Esophagus muscularis mucosa (tissue), 4 donors: ENCODE results near the gene SPAAR. TPM values are rescaled to one million over a fixed set of nuclear protein-coding genes. Genes with fewer than 3 reads are reported as not detected.
A peak's percentile ranks its signal among the peaks of the same experiment; 100 is the strongest.

Experiments used
- DNase-seq: peaks from one replicate; pipeline ENCODE4 v3.0.0-alpha.2; 2017; ENCODE audit errors: extremely low spot score
- H3K27ac ChIP-seq, 4 donors: fragments of 200-600 bp; sonication (generic); replicated peaks in 1 of 4; 1 replicate in 3 of 4; 2 replicates in 1 of 4; pipeline ENCODE4 v1.5.1; 2016 to 2019; ENCODE audit warnings: mild to moderate bottlenecking in 1 of 4
- H3K27me3 ChIP-seq, 4 donors: fragments of 200-600 bp; sonication (generic); one replicate each; pipeline versions ENCODE4 v1.5.1 to v1.6.0; 2016 to 2019
- H3K36me3 ChIP-seq, 4 donors: fragments of 200-600 bp; sonication (generic); one replicate each; pipeline ENCODE4 v1.5.1; 2016 to 2019
- H3K4me1 ChIP-seq, 4 donors: fragments of 200-600 bp; sonication (generic); one replicate each; pipeline ENCODE4 v1.5.1; 2016 to 2019
- H3K4me3 ChIP-seq, 4 donors: fragments of 200-600 bp; sonication (generic); 1 replicate in 2 of 4; 2 replicates in 2 of 4; pipeline ENCODE4 v1.5.1; 2016 to 2019; ENCODE audit warnings: mild to moderate bottlenecking in 4 of 4, moderate library complexity in 1 of 4
- H3K9me3 ChIP-seq, 4 donors: fragments of 200-600 bp; sonication (generic); 1 replicate in 3 of 4; 2 replicates in 1 of 4; pipeline ENCODE4 v1.5.1; 2016 to 2019
- EP300 ChIP-seq: sonication (generic); formaldehyde crosslinking; IDR thresholded peaks from one replicate; pipeline ENCODE4 v1.6.1; 2017; ENCODE audit warnings: antibody characterized with exemption
- POLR2A ChIP-seq: fragments of 450-650 bp; IDR thresholded peaks from one replicate; pipeline ENCODE4 v1.6.1; 2017; ENCODE audit warnings: antibody characterized with exemption, moderate library complexity, mild to moderate bottlenecking, low read depth
- POLR2AphosphoS5 ChIP-seq, 2 donors: sonication (generic); formaldehyde crosslinking; IDR thresholded peaks; one replicate each; pipeline ENCODE4 v1.6.1; 2017; ENCODE audit warnings: antibody characterized with exemption in 2 of 2
- WGBS: methylation state at CpG from one replicate; pipeline ENCODE4 v1.1.5; 2018; 5-methylcytosine and 5-hydroxymethylcytosine counted together
- intact Hi-C: fragments of 100-400 bp; cut with DNase I; formaldehyde crosslinking; loops from one replicate; pipeline ENCODE4 v1.15.1; 2023
- total RNA-seq, 4 donors: library from RNA; depleted of rRNA; stranded (reverse); fragments of >200 nt; gene quantifications; one replicate each; pipeline versions ENCODE4 v1.1.0 to v1.2.1, GENCODE V29; 2016
- TF ChIP-seq, protein P1 (sequence below), 3 experiments: fragments of 200-600 bp in 2 of 3; fragments of 450-650 bp in 1 of 3; sonication (generic) in 2 of 3; IDR thresholded peaks; one replicate each; pipeline ENCODE4 v1.5.1; 2017 to 2019; ENCODE audit warnings: antibody characterized with exemption in 3 of 3, mild to moderate bottlenecking in 2 of 3, moderate library complexity in 1 of 3

Gene SPAAR, protein sequence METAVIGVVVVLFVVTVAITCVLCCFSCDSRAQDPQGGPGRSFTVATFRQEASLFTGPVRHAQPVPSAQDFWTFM
- 1 to 10 TPM; 2.1 to 5.7 (median 2.8) TPM for total RNA-seq

DNA sequence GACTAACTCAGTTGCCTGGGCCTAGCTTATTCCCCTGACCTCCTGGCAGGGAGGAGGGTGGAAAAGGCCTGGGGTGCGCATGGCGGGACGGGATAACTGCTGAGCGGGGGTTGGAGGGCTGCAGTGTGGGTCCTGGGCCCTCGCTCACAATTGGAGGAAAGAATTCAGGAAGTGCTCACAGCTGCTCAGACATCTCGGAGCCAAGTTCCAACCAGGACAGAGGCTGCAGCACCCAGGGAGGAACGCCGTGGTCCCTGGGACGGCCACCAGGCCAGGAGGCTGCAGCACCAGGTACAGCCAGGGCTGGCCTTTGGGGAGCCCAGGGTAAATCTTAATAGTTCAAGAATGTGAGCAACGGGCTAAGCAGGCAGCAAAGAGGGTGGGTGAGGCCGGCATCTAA, at the start of gene SPAAR:
SPAAR (plus strand) TSS at position 217 of the 400 bp plus-strand sequence. CDS start 974 bp downstream, outside the sequence.
- no peaks in the 10 kb centered on the region for H3K27me3 ChIP-seq
- DNase-seq, result no peak
- no peaks in the 10 kb centered on the region for H3K36me3 ChIP-seq
- intact Hi-C loops, result no loop called here
- H3K27ac ChIP-seq, result peak within 1 kb of the TSS; percentile 91 to 97 (median 93)
- WGBS, result 70% methylated on average over 11 of the region's 11 CpGs
- peak within 1 kb of the TSS; percentile 43 to 60 (median 48) for H3K4me3 ChIP-seq
- no peak for TF ChIP-seq POLR2A
- no peaks in the 10 kb centered on the region for H3K9me3 ChIP-seq
- H3K4me1 ChIP-seq, result peaks cover 69 to 76% (median 73%) of the 10 kb centered on the region in 4 donors

DNA sequence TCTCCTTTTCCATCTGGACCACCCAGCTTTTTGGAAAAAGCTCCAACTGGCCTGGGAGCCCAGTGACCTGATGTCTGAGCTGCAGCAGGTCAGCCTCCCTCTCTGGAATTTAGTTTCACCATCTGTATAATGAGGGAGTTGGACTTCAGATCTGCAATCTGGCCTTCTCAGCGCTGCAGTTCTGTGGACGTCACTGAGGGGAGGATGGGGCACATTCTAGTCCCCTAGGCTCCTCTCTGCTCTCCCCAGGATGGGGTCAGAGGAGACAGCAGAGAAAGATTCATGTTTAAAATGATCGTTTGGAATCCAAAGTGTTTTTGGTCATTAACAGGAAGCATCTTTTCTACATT, 49.3 kb upstream of the SPAAR start:
- H3K9me3 ChIP-seq, result no peaks in the 10 kb centered on the region
- no peak overlapping the region for H3K27ac ChIP-seq
- peaks cover 3 to 13% (median 10%) of the 10 kb centered on the region in 4 donors for H3K4me1 ChIP-seq
- intact Hi-C loops, result no loop called here
- no peak for TF ChIP-seq EP300
- TF ChIP-seq POLR2A, result no peak
- TF ChIP-seq POLR2AphosphoS5 (IDR thresholded peaks at IDR 0.05), result no peak
- TF ChIP-seq, protein P1, sequence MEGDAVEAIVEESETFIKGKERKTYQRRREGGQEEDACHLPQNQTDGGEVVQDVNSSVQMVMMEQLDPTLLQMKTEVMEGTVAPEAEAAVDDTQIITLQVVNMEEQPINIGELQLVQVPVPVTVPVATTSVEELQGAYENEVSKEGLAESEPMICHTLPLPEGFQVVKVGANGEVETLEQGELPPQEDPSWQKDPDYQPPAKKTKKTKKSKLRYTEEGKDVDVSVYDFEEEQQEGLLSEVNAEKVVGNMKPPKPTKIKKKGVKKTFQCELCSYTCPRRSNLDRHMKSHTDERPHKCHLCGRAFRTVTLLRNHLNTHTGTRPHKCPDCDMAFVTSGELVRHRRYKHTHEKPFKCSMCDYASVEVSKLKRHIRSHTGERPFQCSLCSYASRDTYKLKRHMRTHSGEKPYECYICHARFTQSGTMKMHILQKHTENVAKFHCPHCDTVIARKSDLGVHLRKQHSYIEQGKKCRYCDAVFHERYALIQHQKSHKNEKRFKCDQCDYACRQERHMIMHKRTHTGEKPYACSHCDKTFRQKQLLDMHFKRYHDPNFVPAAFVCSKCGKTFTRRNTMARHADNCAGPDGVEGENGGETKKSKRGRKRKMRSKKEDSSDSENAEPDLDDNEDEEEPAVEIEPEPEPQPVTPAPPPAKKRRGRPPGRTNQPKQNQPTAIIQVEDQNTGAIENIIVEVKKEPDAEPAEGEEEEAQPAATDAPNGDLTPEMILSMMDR (IDR thresholded peaks at IDR 0.05), result no peak
- 51% methylated on average over 3 of the region's 3 CpGs for WGBS
- no peak overlapping the region for H3K4me3 ChIP-seq
- H3K36me3 ChIP-seq, result no peaks in the 10 kb centered on the region
- DNase-seq, result peak; percentile 74
- no peaks in the 10 kb centered on the region for H3K27me3 ChIP-seq

DNA sequence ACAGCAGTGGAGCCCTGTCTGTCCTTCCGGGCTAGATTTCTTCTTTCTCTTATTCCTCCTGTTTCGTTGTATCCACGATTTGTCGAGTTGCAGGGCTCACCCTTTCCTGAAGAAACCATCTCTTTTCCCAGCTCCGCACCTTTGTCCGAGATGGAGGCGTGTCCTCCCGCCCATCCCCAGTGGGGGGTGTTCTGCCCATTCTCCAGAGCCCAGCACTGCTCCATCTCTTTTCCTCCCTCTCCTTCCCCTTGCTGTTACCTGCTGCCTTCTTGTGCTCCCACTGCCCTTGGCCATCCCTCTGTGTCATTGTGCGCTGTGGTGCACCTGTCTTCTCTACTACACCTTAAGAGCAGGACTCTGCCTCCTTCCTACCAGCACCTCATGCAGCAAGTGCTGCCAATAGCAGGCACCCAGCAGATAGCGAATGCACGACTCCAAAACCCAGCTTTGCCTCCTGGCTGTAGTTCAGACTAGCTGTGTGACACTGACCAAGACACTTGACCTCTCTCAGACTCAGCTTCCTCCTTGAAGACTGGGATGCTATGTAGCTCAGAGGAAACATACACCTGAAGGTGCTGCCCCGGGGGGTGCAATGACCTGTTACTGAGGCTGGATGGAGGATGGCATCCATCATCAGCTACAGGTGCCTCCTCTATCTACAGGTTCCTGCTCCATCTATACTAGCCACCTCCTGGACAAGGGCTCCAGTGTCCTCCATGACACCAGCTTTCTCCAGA, 48.0 kb upstream of the SPAAR start:
- no peak for TF ChIP-seq EP300
- TF ChIP-seq POLR2A, result no peak
- TF ChIP-seq, protein P1 (IDR thresholded peaks at IDR 0.05), result no peak
- TF ChIP-seq POLR2AphosphoS5 (IDR thresholded peaks at IDR 0.05), result no peak
- 66% methylated on average over 12 of the region's 12 CpGs for WGBS
- Histone ChIP-seq H3K4me1 (peaks cover 3 to 13% (median 10%) of the 10 kb centered on the region in 4 donors), H3K36me3 (no peaks in the 10 kb centered on the region), H3K27me3 (no peaks in the 10 kb centered on the region), H3K9me3 (no peaks in the 10 kb centered on the region), H3K27ac (no peak overlapping the region), H3K4me3 (no peak overlapping the region)
- peak; percentile 81 for DNase-seq
- intact Hi-C loops, result no loop called here

DNA sequence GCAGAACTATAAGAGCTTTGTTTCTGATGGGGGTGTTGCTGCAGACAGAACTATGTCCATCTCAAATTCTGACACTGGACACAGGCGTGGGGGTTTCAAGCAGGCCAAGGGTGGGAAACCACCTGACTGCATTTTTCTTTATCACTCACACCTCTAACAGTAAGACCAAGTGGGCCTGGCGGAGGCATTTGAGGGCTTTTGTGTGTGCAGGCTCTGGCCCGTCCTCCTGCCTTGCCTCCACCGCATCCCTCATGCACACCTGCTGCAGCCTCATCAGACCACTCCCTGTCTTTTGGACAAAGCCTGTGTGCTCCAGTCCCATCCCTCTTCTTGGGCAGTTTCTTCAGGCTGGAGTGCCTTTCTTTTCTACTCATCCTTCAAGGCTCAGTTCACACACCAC, 47.0 kb upstream of the SPAAR start:
- peak; percentile 53 for DNase-seq
- no peak for TF ChIP-seq POLR2A
- no peak for TF ChIP-seq EP300
- Histone ChIP-seq H3K9me3 (no peaks in the 10 kb centered on the region), H3K27ac (no peak overlapping the region), H3K27me3 (peaks cover 0 to under 1% (median 0%) of the 10 kb centered on the region in 4 donors), H3K4me1 (peaks cover 3 to 13% (median 10%) of the 10 kb centered on the region in 4 donors), H3K4me3 (no peak overlapping the region), H3K36me3 (no peaks in the 10 kb centered on the region)
- WGBS, result 91% methylated on average over 4 of the region's 4 CpGs
- intact Hi-C loops, result no loop called here

DNA sequence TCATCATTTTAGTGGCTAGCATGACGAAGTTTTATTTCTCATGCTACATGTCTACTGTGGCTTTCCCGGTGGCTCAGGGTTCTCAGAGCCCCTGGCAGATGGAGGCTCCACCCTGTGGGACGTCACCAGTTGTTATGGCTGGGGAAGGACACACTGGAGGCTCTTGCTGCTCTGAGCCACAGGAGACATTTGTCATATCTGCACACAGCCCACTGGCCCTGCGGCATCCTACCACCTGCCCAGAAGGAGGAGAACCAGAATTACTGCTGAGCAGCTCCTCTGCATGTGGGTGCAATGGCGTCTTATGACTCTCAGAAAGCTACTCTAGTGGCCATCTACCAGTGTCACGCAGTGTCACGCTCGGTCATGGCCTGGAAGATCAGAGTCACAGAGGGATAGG, 45.7 kb upstream of the SPAAR start:
- no peaks in the 10 kb centered on the region for H3K36me3 ChIP-seq
- no peak overlapping the region for H3K27ac ChIP-seq
- peaks cover 0 to 13% (median 0%) of the 10 kb centered on the region in 4 donors for H3K27me3 ChIP-seq
- intact Hi-C loops, result no loop called here
- H3K9me3 ChIP-seq, result no peaks in the 10 kb centered on the region
- WGBS, result 75% methylated on average over 7 of the region's 8 CpGs
- DNase-seq, result peak; percentile 50
- no peak overlapping the region for H3K4me3 ChIP-seq
- peaks cover 3 to 13% (median 10%) of the 10 kb centered on the region in 4 donors for H3K4me1 ChIP-seq
- TF ChIP-seq POLR2A (no peak), EP300 (no peak), POLR2AphosphoS5 (IDR thresholded peaks at IDR 0.05) (no peak)

DNA sequence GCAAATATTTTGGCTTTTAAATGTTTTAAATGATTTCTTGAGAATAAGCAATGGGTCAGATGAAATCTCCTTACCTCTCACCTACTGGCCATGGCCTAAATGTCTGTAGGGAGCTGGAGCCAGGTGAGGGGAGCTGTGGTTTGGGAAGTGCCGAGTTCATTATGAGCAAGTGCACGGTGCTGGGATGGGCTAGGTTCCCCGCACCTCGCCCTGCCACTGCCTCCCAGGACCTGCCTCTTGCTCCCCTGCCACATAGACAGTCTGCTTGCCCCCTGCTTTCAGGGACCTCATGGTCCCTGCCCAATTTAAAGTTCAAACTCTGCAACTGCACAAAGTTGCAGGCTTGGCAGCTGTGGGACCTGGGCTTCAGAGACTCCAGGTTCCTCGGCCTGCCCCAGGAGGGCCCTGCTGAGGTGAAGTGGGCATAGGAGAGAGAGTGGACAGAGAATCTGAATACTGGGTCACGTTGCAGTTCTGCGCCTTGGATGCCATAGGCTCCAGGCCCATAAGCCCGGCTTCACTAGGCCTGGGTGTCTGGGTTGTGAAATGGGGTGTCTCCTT, 44.5 kb upstream of the SPAAR start:
- Histone ChIP-seq H3K9me3 (no peaks in the 10 kb centered on the region), H3K36me3 (no peaks in the 10 kb centered on the region), H3K27me3 (peaks cover 0 to 18% (median 0%) of the 10 kb centered on the region in 4 donors), H3K27ac (no peak overlapping the region), H3K4me3 (no peak overlapping the region), H3K4me1 (peaks cover 0 to 8% (median 5%) of the 10 kb centered on the region in 4 donors)
- no peak for TF ChIP-seq EP300
- TF ChIP-seq, protein P1 (IDR thresholded peaks at IDR 0.05), result no peak
- no peak for TF ChIP-seq POLR2A
- TF ChIP-seq POLR2AphosphoS5 (IDR thresholded peaks at IDR 0.05), result no peak
- 92% methylated on average over 7 of the region's 8 CpGs for WGBS
- DNase-seq, result peak; percentile 83
- intact Hi-C loops, result no loop called here
